GM23338 (cell line): Measurements from ENCODE around the gene HSDL1. TPM values are rescaled to one million over a fixed set of nuclear protein-coding genes. Genes with fewer than 3 reads are reported as not detected.

Experiments
- ATAC-seq: fragments of 200-7000 bp; cut with Tn5 transposase; 3 replicates; pipeline ENCODE4 v1.9.1; 2020
- DNase-seq: peaks from one replicate; pipeline ENCODE4 v3.0.0-alpha.2; 2015; ENCODE audit warnings: low spot score
- H2AFZ ChIP-seq: fragments of 200-600 bp; sonication (generic); 2 replicates; pipeline ENCODE4 v1.8.0; 2016; ENCODE audit warnings: antibody characterized with exemption, mild to moderate bottlenecking, moderate library complexity
- H3F3A ChIP-seq: fragments of 200-600 bp; sonication (generic); replicated peaks from 2 replicates; pipeline ENCODE4 v1.8.0; 2017; ENCODE audit warnings: antibody characterized with exemption, mixed run types, low read depth
- H3K27ac ChIP-seq: fragments of 200-600 bp; sonication (generic); 2 replicates; pipeline ENCODE4 v1.6.1; 2016; ENCODE audit warnings: low read depth
- H3K27me3 ChIP-seq: fragments of 200-600 bp; sonication (generic); 2 replicates; pipeline ENCODE4 v1.8.0; 2016; ENCODE audit warnings: mild to moderate bottlenecking, mixed run types, moderate library complexity; ENCODE audit not compliant: insufficient read depth
- H3K36me3 ChIP-seq: fragments of 200-600 bp; sonication (generic); 2 replicates; pipeline ENCODE4 v1.8.0; 2016; ENCODE audit warnings: mild to moderate bottlenecking; ENCODE audit not compliant: insufficient read depth
- H3K4me1 ChIP-seq: fragments of 200-600 bp; sonication (generic); 2 replicates; pipeline ENCODE4 v1.8.0; 2016; ENCODE audit warnings: mild to moderate bottlenecking, moderate library complexity; ENCODE audit not compliant: insufficient read depth
- H3K4me2 ChIP-seq: fragments of 200-600 bp; sonication (generic); 2 replicates; pipeline ENCODE4 v1.7.1; 2017; ENCODE audit warnings: mixed run types
- H3K4me3 ChIP-seq: fragments of 200-600 bp; sonication (generic); 2 replicates; pipeline ENCODE4 v1.6.1; 2016; ENCODE audit warnings: mixed run types
- H3K79me2 ChIP-seq: fragments of 200-600 bp; sonication (generic); replicated peaks from 2 replicates; pipeline ENCODE4 v1.8.0; 2017; ENCODE audit warnings: mild to moderate bottlenecking; ENCODE audit not compliant: insufficient read depth
- H3K9me2 ChIP-seq: fragments of 200-600 bp; sonication (generic); 2 replicates; pipeline ENCODE4 v1.8.0; 2017; ENCODE audit not compliant: insufficient read depth
- H4K20me1 ChIP-seq: fragments of 200-600 bp; sonication (generic); replicated peaks from 2 replicates; pipeline ENCODE4 v1.8.0; 2017; ENCODE audit warnings: mild to moderate bottlenecking; ENCODE audit not compliant: insufficient read depth
- H3K27ac Mint-ChIP-seq: 2 replicates; pipeline ENCODE4 v1.8.0; 2020; ENCODE audit warnings: inconsistent platforms, mild to moderate bottlenecking, moderate library complexity, mixed read lengths
- H3K27me3 Mint-ChIP-seq: 3 replicates; pipeline ENCODE4 v1.8.0; 2022; ENCODE audit warnings: low read depth, mild to moderate bottlenecking, moderate library complexity, mixed read lengths, inconsistent platforms; ENCODE audit not compliant: insufficient read depth, poor library complexity
- H3K36me3 Mint-ChIP-seq: 3 replicates; pipeline ENCODE4 v1.8.0; 2021; ENCODE audit warnings: low read depth, mild to moderate bottlenecking, inconsistent platforms, moderate library complexity, mixed read lengths
- H3K4me1 Mint-ChIP-seq: 3 replicates; pipeline ENCODE4 v1.8.0; 2020; ENCODE audit warnings: mild to moderate bottlenecking, inconsistent platforms, mixed read lengths
- H3K4me3 Mint-ChIP-seq: 3 replicates; pipeline ENCODE4 v1.8.0; 2021; ENCODE audit warnings: moderate library complexity, mild to moderate bottlenecking, inconsistent platforms, mixed read lengths
- H3K9me3 Mint-ChIP-seq: 3 replicates; pipeline ENCODE4 v1.8.0; 2020; ENCODE audit warnings: moderate library complexity, mild to moderate bottlenecking, inconsistent platforms, mixed read lengths
- EZH2phosphoT487 ChIP-seq: fragments of 200-600 bp; sonication (generic); IDR thresholded peaks from one replicate; pipeline ENCODE4 v1.8.1; 2018; ENCODE audit warnings: antibody characterized with exemption; ENCODE audit not compliant: unreplicated experiment
- JUNB ChIP-seq: IDR thresholded peaks from one replicate; pipeline ENCODE4 v1.6.1; 2016; ENCODE audit warnings: antibody characterized with exemption; ENCODE audit not compliant: unreplicated experiment
- NANOG ChIP-seq: IDR thresholded peaks from 2 replicates; pipeline ENCODE4 v1.6.1; 2016; ENCODE audit warnings: antibody characterized with exemption, borderline replicate concordance
- POLR2AphosphoS5 ChIP-seq: IDR thresholded peaks from 2 replicates; pipeline ENCODE4 v1.6.1; 2016; ENCODE audit warnings: antibody characterized with exemption, low read depth
- STAT1 ChIP-seq: IDR thresholded peaks from one replicate; pipeline ENCODE4 v1.6.1; 2016; ENCODE audit warnings: antibody characterized with exemption; ENCODE audit not compliant: unreplicated experiment
- ZNF114 ChIP-seq: fragments of 250-450 bp; sonication (Bioruptor Pico); IDR thresholded peaks from 2 replicates; pipeline ENCODE4 v1.5.0; 2020; ENCODE audit warnings: mild to moderate bottlenecking, moderate library complexity
- polyA plus RNA-seq: library from polyadenylated mRNA; unstranded; fragments of >200 nt; fragmentation: Nextera tagmentation; extraction: Ambion mirVana; gene quantifications from 2 replicates; pipeline ENCODE4 v1.2.1, GENCODE V29; 2016
- total RNA-seq: library from RNA; depleted of rRNA; stranded (reverse); fragments of >200 nt; shearing (Covaris generic); gene quantifications from 2 replicates; pipeline ENCODE4 v1.2.3, GENCODE V29; 2014
- TF ChIP-seq, protein P1 (sequence below), 2 experiments: fragments of 200-600 bp in 1 of 2; sonication (generic) in 1 of 2; conservative IDR thresholded peaks; 2 replicates each; pipeline versions ENCODE4 v1.5.1 to v1.6.1; 2016 to 2017; ENCODE audit warnings: antibody characterized with exemption in 2 of 2, low read depth in 2 of 2, mild to moderate bottlenecking in 2 of 2, moderate library complexity in 1 of 2
- TF ChIP-seq, protein P2 (sequence below): IDR thresholded peaks from one replicate; pipeline ENCODE4 v1.6.1; 2018; ENCODE audit warnings: antibody characterized with exemption; ENCODE audit not compliant: unreplicated experiment
- TF ChIP-seq, protein P3 (sequence below): IDR thresholded peaks from 2 replicates; pipeline ENCODE4 v1.6.1; 2016; ENCODE audit warnings: antibody characterized with exemption
- TF ChIP-seq, protein P4 (sequence below): fragments of 250-450 bp; sonication (Bioruptor Pico); IDR thresholded peaks from 2 replicates; pipeline ENCODE4 v1.5.0; 2020; ENCODE audit warnings: mild to moderate bottlenecking, moderate library complexity

Gene HSDL1
- total and polyA plus RNA-seq, 2 experiments from 2014 or later = 16.6 to 46.1 TPM

DNA sequence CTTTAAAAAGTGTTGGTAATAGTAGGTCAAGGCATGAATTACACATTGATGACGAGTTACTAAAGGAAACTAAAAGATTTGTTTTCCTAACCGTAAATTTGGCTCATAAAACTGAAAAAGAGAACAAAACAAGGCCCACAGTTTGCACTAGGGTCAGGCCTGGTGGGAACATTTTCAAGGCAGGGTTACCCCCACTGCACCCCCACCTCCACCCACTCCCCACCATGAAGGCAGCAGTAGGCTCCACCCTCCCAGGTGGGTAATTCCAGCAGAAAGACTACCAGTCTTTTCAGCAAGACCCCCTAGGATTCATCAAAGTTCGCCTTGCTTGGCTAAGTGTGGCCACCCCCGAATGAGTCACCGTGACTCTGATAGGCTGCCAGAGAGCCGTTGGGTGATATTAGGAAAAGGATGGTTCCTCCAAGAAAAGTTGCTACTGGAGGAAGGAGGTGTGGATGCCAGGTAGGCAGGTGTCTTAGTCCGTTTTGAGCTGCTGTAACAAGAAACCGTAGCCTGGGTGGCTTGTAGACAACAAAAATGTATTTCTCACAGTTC is 8.8 kb upstream of the HSDL1 start:
- H3K4me2 ChIP-seq = no peak overlapping the region
- ATAC-seq (no peak), DNase-seq (no peak)
- no peaks in the 10 kb centered on the region for H3K27me3 ChIP-seq
- H3K27me3 Mint-ChIP-seq = peaks cover 6% of the 10 kb centered on the region
- no peaks in the 10 kb centered on the region for H3K36me3 Mint-ChIP-seq
- H3K9me3 Mint-ChIP-seq = peaks cover 2% of the 10 kb centered on the region; the same call in 2 of the 3 replicates
- no peaks in the 10 kb centered on the region for H3K9me2 ChIP-seq
- no peak overlapping the region for H3K27ac Mint-ChIP-seq
- H2AFZ ChIP-seq = peak overlapping the region; percentile 67; the same call in 1 of the 2 replicates
- H3K36me3 ChIP-seq = no peaks in the 10 kb centered on the region
- no peak overlapping the region for H3K4me3 Mint-ChIP-seq
- H3K4me1 ChIP-seq = no peaks in the 10 kb centered on the region
- no peaks in the 10 kb centered on the region for H3K79me2 ChIP-seq
- no peak overlapping the region for H3K27ac ChIP-seq
- no peak overlapping the region for H3K4me3 ChIP-seq
- TF ChIP-seq ZNF114 (CRISPR knock-in tag) (no peak), STAT1 (no peak), NANOG (no peak), EZH2phosphoT487 (no peak), JUNB (no peak), POLR2AphosphoS5 (no peak)
- TF ChIP-seq, protein P1, sequence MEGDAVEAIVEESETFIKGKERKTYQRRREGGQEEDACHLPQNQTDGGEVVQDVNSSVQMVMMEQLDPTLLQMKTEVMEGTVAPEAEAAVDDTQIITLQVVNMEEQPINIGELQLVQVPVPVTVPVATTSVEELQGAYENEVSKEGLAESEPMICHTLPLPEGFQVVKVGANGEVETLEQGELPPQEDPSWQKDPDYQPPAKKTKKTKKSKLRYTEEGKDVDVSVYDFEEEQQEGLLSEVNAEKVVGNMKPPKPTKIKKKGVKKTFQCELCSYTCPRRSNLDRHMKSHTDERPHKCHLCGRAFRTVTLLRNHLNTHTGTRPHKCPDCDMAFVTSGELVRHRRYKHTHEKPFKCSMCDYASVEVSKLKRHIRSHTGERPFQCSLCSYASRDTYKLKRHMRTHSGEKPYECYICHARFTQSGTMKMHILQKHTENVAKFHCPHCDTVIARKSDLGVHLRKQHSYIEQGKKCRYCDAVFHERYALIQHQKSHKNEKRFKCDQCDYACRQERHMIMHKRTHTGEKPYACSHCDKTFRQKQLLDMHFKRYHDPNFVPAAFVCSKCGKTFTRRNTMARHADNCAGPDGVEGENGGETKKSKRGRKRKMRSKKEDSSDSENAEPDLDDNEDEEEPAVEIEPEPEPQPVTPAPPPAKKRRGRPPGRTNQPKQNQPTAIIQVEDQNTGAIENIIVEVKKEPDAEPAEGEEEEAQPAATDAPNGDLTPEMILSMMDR (conservative IDR thresholded peaks at IDR 0.05; ENCODE audit: low read depth in 2 of 2) = no peak
- TF ChIP-seq, protein P2, sequence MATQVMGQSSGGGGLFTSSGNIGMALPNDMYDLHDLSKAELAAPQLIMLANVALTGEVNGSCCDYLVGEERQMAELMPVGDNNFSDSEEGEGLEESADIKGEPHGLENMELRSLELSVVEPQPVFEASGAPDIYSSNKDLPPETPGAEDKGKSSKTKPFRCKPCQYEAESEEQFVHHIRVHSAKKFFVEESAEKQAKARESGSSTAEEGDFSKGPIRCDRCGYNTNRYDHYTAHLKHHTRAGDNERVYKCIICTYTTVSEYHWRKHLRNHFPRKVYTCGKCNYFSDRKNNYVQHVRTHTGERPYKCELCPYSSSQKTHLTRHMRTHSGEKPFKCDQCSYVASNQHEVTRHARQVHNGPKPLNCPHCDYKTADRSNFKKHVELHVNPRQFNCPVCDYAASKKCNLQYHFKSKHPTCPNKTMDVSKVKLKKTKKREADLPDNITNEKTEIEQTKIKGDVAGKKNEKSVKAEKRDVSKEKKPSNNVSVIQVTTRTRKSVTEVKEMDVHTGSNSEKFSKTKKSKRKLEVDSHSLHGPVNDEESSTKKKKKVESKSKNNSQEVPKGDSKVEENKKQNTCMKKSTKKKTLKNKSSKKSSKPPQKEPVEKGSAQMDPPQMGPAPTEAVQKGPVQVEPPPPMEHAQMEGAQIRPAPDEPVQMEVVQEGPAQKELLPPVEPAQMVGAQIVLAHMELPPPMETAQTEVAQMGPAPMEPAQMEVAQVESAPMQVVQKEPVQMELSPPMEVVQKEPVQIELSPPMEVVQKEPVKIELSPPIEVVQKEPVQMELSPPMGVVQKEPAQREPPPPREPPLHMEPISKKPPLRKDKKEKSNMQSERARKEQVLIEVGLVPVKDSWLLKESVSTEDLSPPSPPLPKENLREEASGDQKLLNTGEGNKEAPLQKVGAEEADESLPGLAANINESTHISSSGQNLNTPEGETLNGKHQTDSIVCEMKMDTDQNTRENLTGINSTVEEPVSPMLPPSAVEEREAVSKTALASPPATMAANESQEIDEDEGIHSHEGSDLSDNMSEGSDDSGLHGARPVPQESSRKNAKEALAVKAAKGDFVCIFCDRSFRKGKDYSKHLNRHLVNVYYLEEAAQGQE = no peak
- TF ChIP-seq, protein P3, sequence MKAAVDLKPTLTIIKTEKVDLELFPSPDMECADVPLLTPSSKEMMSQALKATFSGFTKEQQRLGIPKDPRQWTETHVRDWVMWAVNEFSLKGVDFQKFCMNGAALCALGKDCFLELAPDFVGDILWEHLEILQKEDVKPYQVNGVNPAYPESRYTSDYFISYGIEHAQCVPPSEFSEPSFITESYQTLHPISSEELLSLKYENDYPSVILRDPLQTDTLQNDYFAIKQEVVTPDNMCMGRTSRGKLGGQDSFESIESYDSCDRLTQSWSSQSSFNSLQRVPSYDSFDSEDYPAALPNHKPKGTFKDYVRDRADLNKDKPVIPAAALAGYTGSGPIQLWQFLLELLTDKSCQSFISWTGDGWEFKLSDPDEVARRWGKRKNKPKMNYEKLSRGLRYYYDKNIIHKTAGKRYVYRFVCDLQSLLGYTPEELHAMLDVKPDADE = no peak
- H4K20me1 ChIP-seq = no peaks in the 10 kb centered on the region
- no peaks in the 10 kb centered on the region for H3K4me1 Mint-ChIP-seq
- no peaks in the 10 kb centered on the region for H3F3A ChIP-seq

DNA sequence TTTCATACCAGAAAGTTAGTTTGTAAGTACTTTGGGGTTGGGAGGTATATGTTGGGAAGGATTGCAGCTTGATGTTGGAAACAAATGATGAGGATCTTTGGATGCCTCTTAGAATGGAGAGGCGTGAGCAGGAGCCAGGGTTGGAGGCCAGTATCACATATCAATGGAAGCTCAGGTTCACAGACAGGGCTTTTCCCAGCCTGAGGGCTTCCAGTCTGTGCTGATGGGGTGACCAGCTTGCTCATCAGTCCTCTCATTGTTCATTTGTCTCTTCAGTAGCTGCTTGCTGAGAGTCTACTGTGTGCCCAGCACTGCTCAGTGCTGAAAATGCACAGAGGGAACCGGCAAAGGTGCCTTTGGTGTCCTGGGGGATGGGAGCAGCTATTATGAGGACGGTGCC is 5.9 kb upstream of the HSDL1 start:
- no peaks in the 10 kb centered on the region for H3K4me1 Mint-ChIP-seq
- no peak overlapping the region for H3K27ac Mint-ChIP-seq
- H3K27ac ChIP-seq = no peak overlapping the region
- ATAC-seq (no peak), DNase-seq (no peak)
- peaks cover 9% of the 10 kb centered on the region for H3K27me3 Mint-ChIP-seq
- peaks cover 2% of the 10 kb centered on the region; the same call in 2 of the 3 replicates for H3K9me3 Mint-ChIP-seq
- no peak overlapping the region for H2AFZ ChIP-seq
- no peaks in the 10 kb centered on the region for H3K36me3 Mint-ChIP-seq
- H3F3A ChIP-seq = no peaks in the 10 kb centered on the region
- no peak overlapping the region for H3K4me3 Mint-ChIP-seq
- no peaks in the 10 kb centered on the region for H3K79me2 ChIP-seq
- H4K20me1 ChIP-seq = no peaks in the 10 kb centered on the region
- H3K27me3 ChIP-seq = peaks cover 8% of the 10 kb centered on the region; the same call in 1 of the 2 replicates
- no peaks in the 10 kb centered on the region for H3K9me2 ChIP-seq
- no peaks in the 10 kb centered on the region for H3K4me1 ChIP-seq
- H3K4me2 ChIP-seq = no peak overlapping the region
- H3K36me3 ChIP-seq = no peaks in the 10 kb centered on the region
- no peak overlapping the region for H3K4me3 ChIP-seq
- TF ChIP-seq, protein P4, sequence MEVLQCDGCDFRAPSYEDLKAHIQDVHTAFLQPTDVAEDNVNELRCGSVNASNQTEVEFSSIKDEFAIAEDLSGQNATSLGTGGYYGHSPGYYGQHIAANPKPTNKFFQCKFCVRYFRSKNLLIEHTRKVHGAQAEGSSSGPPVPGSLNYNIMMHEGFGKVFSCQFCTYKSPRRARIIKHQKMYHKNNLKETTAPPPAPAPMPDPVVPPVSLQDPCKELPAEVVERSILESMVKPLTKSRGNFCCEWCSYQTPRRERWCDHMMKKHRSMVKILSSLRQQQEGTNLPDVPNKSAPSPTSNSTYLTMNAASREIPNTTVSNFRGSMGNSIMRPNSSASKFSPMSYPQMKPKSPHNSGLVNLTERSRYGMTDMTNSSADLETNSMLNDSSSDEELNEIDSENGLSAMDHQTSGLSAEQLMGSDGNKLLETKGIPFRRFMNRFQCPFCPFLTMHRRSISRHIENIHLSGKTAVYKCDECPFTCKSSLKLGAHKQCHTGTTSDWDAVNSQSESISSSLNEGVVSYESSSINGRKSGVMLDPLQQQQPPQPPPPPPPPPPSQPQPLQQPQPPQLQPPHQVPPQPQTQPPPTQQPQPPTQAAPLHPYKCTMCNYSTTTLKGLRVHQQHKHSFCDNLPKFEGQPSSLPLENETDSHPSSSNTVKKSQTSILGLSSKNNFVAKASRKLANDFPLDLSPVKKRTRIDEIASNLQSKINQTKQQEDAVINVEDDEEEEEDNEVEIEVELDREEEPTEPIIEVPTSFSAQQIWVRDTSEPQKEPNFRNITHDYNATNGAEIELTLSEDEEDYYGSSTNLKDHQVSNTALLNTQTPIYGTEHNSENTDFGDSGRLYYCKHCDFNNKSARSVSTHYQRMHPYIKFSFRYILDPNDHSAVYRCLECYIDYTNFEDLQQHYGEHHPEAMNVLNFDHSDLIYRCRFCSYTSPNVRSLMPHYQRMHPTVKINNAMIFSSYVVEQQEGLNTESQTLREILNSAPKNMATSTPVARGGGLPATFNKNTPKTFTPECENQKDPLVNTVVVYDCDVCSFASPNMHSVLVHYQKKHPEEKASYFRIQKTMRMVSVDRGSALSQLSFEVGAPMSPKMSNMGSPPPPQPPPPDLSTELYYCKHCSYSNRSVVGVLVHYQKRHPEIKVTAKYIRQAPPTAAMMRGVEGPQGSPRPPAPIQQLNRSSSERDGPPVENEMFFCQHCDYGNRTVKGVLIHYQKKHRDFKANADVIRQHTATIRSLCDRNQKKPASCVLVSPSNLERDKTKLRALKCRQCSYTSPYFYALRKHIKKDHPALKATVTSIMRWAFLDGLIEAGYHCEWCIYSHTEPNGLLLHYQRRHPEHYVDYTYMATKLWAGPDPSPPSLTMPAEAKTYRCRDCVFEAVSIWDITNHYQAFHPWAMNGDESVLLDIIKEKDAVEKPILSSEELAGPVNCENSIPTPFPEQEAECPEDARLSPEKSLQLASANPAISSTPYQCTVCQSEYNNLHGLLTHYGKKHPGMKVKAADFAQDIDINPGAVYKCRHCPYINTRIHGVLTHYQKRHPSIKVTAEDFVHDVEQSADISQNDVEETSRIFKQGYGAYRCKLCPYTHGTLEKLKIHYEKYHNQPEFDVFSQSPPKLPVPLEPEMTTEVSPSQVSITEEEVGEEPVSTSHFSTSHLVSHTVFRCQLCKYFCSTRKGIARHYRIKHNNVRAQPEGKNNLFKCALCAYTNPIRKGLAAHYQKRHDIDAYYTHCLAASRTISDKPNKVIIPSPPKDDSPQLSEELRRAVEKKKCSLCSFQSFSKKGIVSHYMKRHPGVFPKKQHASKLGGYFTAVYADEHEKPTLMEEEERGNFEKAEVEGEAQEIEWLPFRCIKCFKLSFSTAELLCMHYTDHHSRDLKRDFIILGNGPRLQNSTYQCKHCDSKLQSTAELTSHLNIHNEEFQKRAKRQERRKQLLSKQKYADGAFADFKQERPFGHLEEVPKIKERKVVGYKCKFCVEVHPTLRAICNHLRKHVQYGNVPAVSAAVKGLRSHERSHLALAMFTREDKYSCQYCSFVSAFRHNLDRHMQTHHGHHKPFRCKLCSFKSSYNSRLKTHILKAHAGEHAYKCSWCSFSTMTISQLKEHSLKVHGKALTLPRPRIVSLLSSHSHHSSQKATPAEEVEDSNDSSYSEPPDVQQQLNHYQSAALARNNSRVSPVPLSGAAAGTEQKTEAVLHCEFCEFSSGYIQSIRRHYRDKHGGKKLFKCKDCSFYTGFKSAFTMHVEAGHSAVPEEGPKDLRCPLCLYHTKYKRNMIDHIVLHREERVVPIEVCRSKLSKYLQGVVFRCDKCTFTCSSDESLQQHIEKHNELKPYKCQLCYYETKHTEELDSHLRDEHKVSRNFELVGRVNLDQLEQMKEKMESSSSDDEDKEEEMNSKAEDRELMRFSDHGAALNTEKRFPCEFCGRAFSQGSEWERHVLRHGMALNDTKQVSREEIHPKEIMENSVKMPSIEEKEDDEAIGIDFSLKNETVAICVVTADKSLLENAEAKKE (CRISPR knock-in tag) = no peak
